NCI-H1417 treated with DMSO at 0.1 percent for 48 hours (cell line): ENCODE measurements around the gene CELA3B.
"Not testable (repeated sequence)": the region's sequence is repeated elsewhere in the genome, so short reads cannot be mapped to it uniquely, and the experiment has no call there.

ENCODE experiments used
- DNase-seq: peaks from one replicate; lab custom pipeline; 2025; lab: John Stamatoyannopoulos, UW

CELA3B gene

GRCh38 chr1:21942959-21943640 lies 33.7 kb upstream of the CELA3B start:
- DNase-seq, result not testable (repeated sequence)

- DNase-seq, result no peak
These were observed 32.1 kb upstream of the CELA3B start for GRCh38 chr1:21944733-21945073.

GRCh38 chr1:21946836-21947587 lies 29.8 kb upstream of the CELA3B start:
- no peak for DNase-seq

- DNase-seq, result no peak
These were observed 26.1 kb upstream of the CELA3B start for GRCh38 chr1:21950734-21951133.

GRCh38 chr1:21951226-21951870 lies 25.5 kb upstream of the CELA3B start:
- DNase-seq, result no peak

GRCh38 chr1:21952786-21953520 lies 23.9 kb upstream of the CELA3B start:
- DNase-seq, result no peak

GRCh38 chr1:21955058-21955457 lies 21.8 kb upstream of the CELA3B start:
- no peak for DNase-seq

GRCh38 chr1:21955501-21956281 lies 21.1 kb upstream of the CELA3B start:
- no peak for DNase-seq

- no peak for DNase-seq
These were observed 19.9 kb upstream of the CELA3B start for GRCh38 chr1:21956720-21957552.

- DNase-seq, result no peak
These were observed 15.5 kb upstream of the CELA3B start for GRCh38 chr1:21961337-21961736.

- no peak for DNase-seq
These were observed 15.0 kb upstream of the CELA3B start for GRCh38 chr1:21961799-21962198.

- no peak for DNase-seq
These were observed 13.2 kb upstream of the CELA3B start for GRCh38 chr1:21963477-21964217.

- DNase-seq, result no peak
These were observed 10.4 kb upstream of the CELA3B start for GRCh38 chr1:21966247-21967000.

- not testable (repeated sequence) for DNase-seq
These were observed 9.6 kb upstream of the CELA3B start for GRCh38 chr1:21967216-21967615.

GRCh38 chr1:21969066-21969465 lies 7.8 kb upstream of the CELA3B start:
- DNase-seq, result not testable (repeated sequence)

- DNase-seq, result not testable (repeated sequence)
These were observed 6.3 kb upstream of the CELA3B start for GRCh38 chr1:21970523-21970922.

- DNase-seq, result not testable (repeated sequence)
These were observed 3.8 kb upstream of the CELA3B start for GRCh38 chr1:21972973-21973441.

GRCh38 chr1:21973948-21974347 lies 2.9 kb upstream of the CELA3B start:
- not testable (repeated sequence) for DNase-seq

- DNase-seq, result peak; percentile 49
These were observed 2.1 kb upstream of the CELA3B start for GRCh38 chr1:21974699-21975098.
